Karpas-422 (cell line): ENCODE results near the gene MAD1L1. TPM values are rescaled to one million over a fixed set of nuclear protein-coding genes. Genes with fewer than 3 reads are reported as not detected.

ENCODE experiments used
- DNase-seq: peaks from one replicate; pipeline ENCODE4 v3.0.0-alpha.2; 2015
- H2AFZ ChIP-seq: fragments of 200-600 bp; sonication (generic); 2 replicates; pipeline ENCODE4 v1.6.1; 2014; ENCODE audit warnings: antibody characterized with exemption, low read length, mixed read lengths
- H3K27ac ChIP-seq: fragments of 200-600 bp; sonication (generic); 2 replicates; pipeline ENCODE4 v1.5.1; 2014; ENCODE audit warnings: mild to moderate bottlenecking, low read length, moderate library complexity
- H3K27me3 ChIP-seq: fragments of 200-600 bp; sonication (generic); 2 replicates; pipeline ENCODE4 v1.6.1; 2014; ENCODE audit warnings: low read length, mixed read lengths
- H3K36me3 ChIP-seq: fragments of 200-600 bp; sonication (generic); 2 replicates; pipeline ENCODE4 v1.6.1; 2014; ENCODE audit warnings: low read length, mixed read lengths; ENCODE audit not compliant: insufficient read depth
- H3K4me1 ChIP-seq: fragments of 200-600 bp; sonication (generic); 2 replicates; pipeline ENCODE4 v1.6.1; 2014; ENCODE audit warnings: mild to moderate bottlenecking, low read length, mixed read lengths
- H3K4me2 ChIP-seq: fragments of 200-600 bp; sonication (generic); 2 replicates; pipeline ENCODE4 v1.6.1; 2014; ENCODE audit warnings: low read length, low read depth, mild to moderate bottlenecking; ENCODE audit not compliant: poor library complexity, severe bottlenecking
- H3K4me3 ChIP-seq: fragments of 200-600 bp; sonication (generic); 2 replicates; pipeline ENCODE4 v1.5.1; 2014; ENCODE audit warnings: mild to moderate bottlenecking, antibody characterized with exemption, low read length, mixed read lengths
- H3K79me2 ChIP-seq: fragments of 200-600 bp; sonication (generic); 2 replicates; pipeline ENCODE4 v1.6.1; 2014; ENCODE audit warnings: mild to moderate bottlenecking, low read length, mixed read lengths
- H3K9ac ChIP-seq: fragments of 200-600 bp; sonication (generic); 2 replicates; pipeline ENCODE4 v1.6.0; 2014; ENCODE audit warnings: low read length
- H3K9me2 ChIP-seq: fragments of 200-600 bp; sonication (generic), shearing (Covaris generic); replicated peaks from 2 replicates; pipeline ENCODE4 v1.6.0; 2014; ENCODE audit warnings: mild to moderate bottlenecking, low read length, moderate library complexity; ENCODE audit not compliant: insufficient read depth
- H3K9me3 ChIP-seq: fragments of 300-700, 200-600 bp; sonication (generic); 2 replicates; pipeline ENCODE4 v1.6.1; 2014; ENCODE audit warnings: low read length, mixed read lengths
- H4K20me1 ChIP-seq: fragments of 200-600 bp; sonication (generic); 2 replicates; pipeline ENCODE4 v1.6.1; 2014; ENCODE audit warnings: mild to moderate bottlenecking, antibody characterized with exemption, low read length, low read depth; ENCODE audit not compliant: insufficient read depth
- total RNA-seq: library from RNA; depleted of rRNA; stranded (reverse); fragments of >200 nt; shearing (Covaris generic); gene quantifications from 2 replicates; pipeline ENCODE4 v1.2.3, GENCODE V29; 2014; ENCODE audit warnings: low replicate concordance

The MAD1L1 gene
- total RNA-seq, 1 experiment from 2014 or later: 38.6 TPM

DNA sequence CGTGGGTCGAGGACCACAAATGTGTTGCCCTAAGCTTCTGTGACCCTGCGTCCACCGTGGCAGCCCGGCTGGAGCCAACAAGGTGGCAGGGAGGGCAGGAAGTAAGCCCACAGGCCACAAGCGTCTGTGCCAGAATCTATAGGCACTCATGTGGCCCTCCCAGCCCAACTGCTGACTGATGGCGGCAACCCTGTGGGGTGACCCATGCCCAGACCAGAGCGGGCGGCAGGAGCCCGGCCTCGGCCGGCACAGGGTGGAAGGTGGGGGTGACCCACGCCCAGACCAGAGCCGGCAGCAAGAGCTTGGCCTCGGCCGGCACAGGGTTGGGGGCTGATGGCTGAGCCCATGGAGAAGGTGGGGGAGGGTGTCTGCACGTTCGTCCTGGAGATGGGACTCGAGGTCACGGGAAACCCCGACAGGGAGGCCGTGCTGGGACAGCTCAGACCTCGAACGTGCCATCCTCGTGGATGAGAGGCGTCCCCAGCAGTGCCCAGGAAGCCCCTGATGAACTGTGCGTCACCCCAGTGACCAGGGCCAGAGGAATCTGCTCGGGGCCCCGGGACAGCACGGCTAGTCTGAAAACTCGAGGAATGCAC is 381.7 kb downstream of the MAD1L1 start:
- H3K4me1 ChIP-seq: no peaks in the 10 kb centered on the region
- no peak overlapping the region for H2AFZ ChIP-seq
- no peak overlapping the region for H3K4me3 ChIP-seq
- no peak for DNase-seq
- H3K27me3 ChIP-seq: no peaks in the 10 kb centered on the region
- no peaks in the 10 kb centered on the region for H3K79me2 ChIP-seq
- no peaks in the 10 kb centered on the region for H3K36me3 ChIP-seq
- no peak overlapping the region for H3K9ac ChIP-seq
- H4K20me1 ChIP-seq: no peaks in the 10 kb centered on the region
- H3K9me2 ChIP-seq: no peaks in the 10 kb centered on the region
- no peak overlapping the region for H3K27ac ChIP-seq
- no peak overlapping the region for H3K4me2 ChIP-seq
- H3K9me3 ChIP-seq: no peaks in the 10 kb centered on the region

- H3K4me3 ChIP-seq: no peak overlapping the region
- H3K79me2 ChIP-seq: no peaks in the 10 kb centered on the region
- no peak overlapping the region for H3K9ac ChIP-seq
- H3K9me3 ChIP-seq: no peaks in the 10 kb centered on the region
- H3K4me2 ChIP-seq: no peak overlapping the region
- DNase-seq: no peak
- no peaks in the 10 kb centered on the region for H3K9me2 ChIP-seq
- H3K4me1 ChIP-seq: no peaks in the 10 kb centered on the region
- no peak overlapping the region for H3K27ac ChIP-seq
- no peaks in the 10 kb centered on the region for H3K36me3 ChIP-seq
- H4K20me1 ChIP-seq: no peaks in the 10 kb centered on the region
- no peak overlapping the region for H2AFZ ChIP-seq
- no peaks in the 10 kb centered on the region for H3K27me3 ChIP-seq
Measured at GRCh38 chr7:1850111-1850975, 382.4 kb downstream of the MAD1L1 start.

- no peak for DNase-seq
- H3K9ac ChIP-seq: no peak overlapping the region
Measured at GRCh38 chr7:1849351-1850041, 383.2 kb downstream of the MAD1L1 start.

GRCh38 chr7:1848911-1849311 is 383.8 kb downstream of the MAD1L1 start:
- H3K27me3 ChIP-seq: no peaks in the 10 kb centered on the region
- no peaks in the 10 kb centered on the region for H3K79me2 ChIP-seq
- no peaks in the 10 kb centered on the region for H3K9me2 ChIP-seq
- H3K27ac ChIP-seq: no peak overlapping the region
- H3K4me3 ChIP-seq: no peak overlapping the region
- no peak overlapping the region for H2AFZ ChIP-seq
- H3K36me3 ChIP-seq: no peaks in the 10 kb centered on the region
- no peaks in the 10 kb centered on the region for H3K9me3 ChIP-seq
- no peak for DNase-seq
- no peaks in the 10 kb centered on the region for H4K20me1 ChIP-seq
- no peak overlapping the region for H3K4me2 ChIP-seq
- H3K9ac ChIP-seq: no peak overlapping the region
- no peaks in the 10 kb centered on the region for H3K4me1 ChIP-seq

More at GRCh38 chr7:1849351-1850041, 383.2 kb downstream of the MAD1L1 start:
- H3K4me3 ChIP-seq: no peak overlapping the region
- no peaks in the 10 kb centered on the region for H3K79me2 ChIP-seq
- no peaks in the 10 kb centered on the region for H3K27me3 ChIP-seq
- no peak overlapping the region for H3K27ac ChIP-seq
- H4K20me1 ChIP-seq: no peaks in the 10 kb centered on the region
- H3K4me2 ChIP-seq: no peak overlapping the region
- no peak overlapping the region for H2AFZ ChIP-seq
- H3K9me2 ChIP-seq: no peaks in the 10 kb centered on the region
- H3K36me3 ChIP-seq: no peaks in the 10 kb centered on the region
- no peaks in the 10 kb centered on the region for H3K9me3 ChIP-seq
- no peaks in the 10 kb centered on the region for H3K4me1 ChIP-seq

DNA sequence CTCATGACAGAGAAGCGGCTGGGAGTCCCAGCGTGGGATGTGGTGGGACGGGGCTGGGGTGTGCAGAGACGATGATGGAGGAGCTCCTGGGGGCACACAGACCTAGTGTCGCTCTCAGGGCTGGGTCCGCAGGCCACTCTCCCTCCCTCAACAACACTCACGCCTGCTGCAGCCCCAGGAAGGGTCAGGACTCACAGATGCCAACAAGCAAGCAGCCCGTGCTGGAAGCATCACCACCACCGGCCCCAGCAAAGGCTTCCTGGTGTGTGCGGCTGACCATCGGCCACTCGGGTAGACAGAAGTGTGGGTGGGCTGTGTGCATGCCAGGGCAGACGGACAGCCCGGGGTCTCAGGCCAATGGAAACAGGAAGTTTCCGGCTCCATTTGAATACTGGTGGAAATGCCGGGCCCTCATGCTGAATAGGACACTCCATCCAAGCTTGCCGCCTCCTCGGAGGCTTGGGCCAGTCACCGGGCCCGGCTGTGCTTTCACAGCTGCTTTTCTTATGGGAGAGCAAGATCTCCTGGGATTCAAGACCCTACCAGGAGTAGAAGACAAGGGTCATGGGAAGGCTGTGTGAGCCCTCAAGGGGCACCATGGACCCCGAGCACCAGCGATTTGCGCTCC is 384.6 kb downstream of the MAD1L1 start:
- H3K4me3 ChIP-seq: no peak overlapping the region
- H3K9ac ChIP-seq: no peak overlapping the region
- H3K27ac ChIP-seq: no peak overlapping the region
- no peaks in the 10 kb centered on the region for H3K4me1 ChIP-seq
- H3K27me3 ChIP-seq: no peaks in the 10 kb centered on the region
- no peak overlapping the region for H3K4me2 ChIP-seq
- H2AFZ ChIP-seq: no peak overlapping the region
- no peaks in the 10 kb centered on the region for H3K9me3 ChIP-seq
- H3K36me3 ChIP-seq: no peaks in the 10 kb centered on the region
- no peaks in the 10 kb centered on the region for H3K9me2 ChIP-seq
- no peaks in the 10 kb centered on the region for H3K79me2 ChIP-seq
- DNase-seq: no peak
- H4K20me1 ChIP-seq: no peaks in the 10 kb centered on the region

DNA sequence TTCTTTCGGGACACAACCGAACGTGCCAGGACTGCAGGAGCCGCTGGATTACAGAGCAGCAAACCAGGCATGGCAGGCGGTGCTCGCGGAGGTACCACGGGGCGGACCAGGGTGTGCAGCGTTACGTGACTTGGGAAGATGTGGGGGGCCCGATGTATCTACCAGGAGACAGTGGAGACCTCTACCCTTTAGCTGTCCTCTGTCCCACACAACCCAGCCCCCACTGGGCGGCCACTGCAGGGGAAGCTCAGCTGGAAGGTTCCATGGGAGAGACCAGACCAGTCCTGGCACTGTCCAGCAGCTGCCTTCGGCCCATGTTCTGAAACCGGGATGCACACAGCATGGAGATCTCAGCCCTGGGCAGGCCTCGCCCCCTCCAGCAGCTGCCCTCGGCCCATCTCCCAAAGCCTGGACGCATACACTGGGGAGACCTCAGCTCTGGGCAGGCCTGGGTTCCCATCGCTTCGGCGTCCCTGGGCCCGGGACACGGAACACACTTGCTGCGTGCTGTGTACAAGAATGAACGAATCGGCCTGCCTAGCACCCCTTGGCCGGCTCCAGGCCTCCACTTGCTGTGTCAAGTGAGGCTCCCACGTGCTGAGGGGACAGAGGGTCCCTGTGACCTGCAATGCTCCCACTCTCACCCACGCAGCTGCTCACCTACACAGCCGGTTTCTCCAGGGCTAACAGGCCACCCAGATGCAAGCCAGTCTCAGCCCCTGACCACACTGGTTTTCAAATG is 385.3 kb downstream of the MAD1L1 start:
- H4K20me1 ChIP-seq: no peaks in the 10 kb centered on the region
- no peaks in the 10 kb centered on the region for H3K4me1 ChIP-seq
- H3K27me3 ChIP-seq: no peaks in the 10 kb centered on the region
- no peaks in the 10 kb centered on the region for H3K79me2 ChIP-seq
- no peak overlapping the region for H3K4me3 ChIP-seq
- H3K36me3 ChIP-seq: no peaks in the 10 kb centered on the region
- no peaks in the 10 kb centered on the region for H3K9me2 ChIP-seq
- no peak overlapping the region for H3K4me2 ChIP-seq
- no peak for DNase-seq
- no peak overlapping the region for H3K27ac ChIP-seq
- no peak overlapping the region for H3K9ac ChIP-seq
- H2AFZ ChIP-seq: no peak overlapping the region
- no peaks in the 10 kb centered on the region for H3K9me3 ChIP-seq

DNA sequence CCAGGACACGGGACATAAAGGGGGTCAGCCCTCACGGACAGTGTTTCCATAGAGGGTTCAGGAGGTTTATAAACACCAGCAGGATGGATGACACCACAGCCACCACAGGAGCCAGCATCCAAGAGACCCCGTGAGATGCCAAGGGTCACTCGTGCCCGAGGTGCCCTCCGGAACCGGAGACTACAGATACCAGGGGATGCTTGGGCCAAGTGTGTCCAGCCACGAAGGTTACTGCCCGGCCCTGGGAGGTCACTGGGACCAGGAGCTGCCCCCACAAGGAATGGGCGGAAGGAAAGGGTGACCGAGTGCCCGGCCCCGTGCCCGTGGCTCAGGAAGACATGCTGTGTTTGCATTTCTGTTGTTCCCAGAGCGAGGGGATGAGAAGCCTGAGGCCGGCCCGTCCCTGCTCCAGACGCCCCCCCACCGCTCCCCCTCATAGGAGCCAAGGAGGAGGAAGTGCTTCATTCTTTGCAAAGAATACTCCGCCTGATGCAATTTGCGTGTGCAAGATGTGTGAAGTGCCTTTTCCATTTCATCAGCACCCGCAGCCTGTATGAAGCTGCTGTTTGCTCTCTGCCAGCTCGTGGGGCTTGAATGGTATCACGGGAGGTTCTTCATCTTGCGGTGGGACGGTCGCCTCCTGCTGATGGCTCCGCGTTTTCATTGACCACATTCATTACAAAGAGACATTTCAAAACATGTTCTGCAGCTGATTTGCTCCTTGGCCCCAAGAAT is 386.2 kb downstream of the MAD1L1 start:
- no peaks in the 10 kb centered on the region for H3K79me2 ChIP-seq
- H3K4me3 ChIP-seq: no peak overlapping the region
- no peak for DNase-seq
- H2AFZ ChIP-seq: no peak overlapping the region
- no peaks in the 10 kb centered on the region for H3K36me3 ChIP-seq
- no peaks in the 10 kb centered on the region for H4K20me1 ChIP-seq
- no peaks in the 10 kb centered on the region for H3K27me3 ChIP-seq
- H3K9me3 ChIP-seq: no peaks in the 10 kb centered on the region
- no peak overlapping the region for H3K4me2 ChIP-seq
- no peak overlapping the region for H3K27ac ChIP-seq
- no peaks in the 10 kb centered on the region for H3K9me2 ChIP-seq
- no peak overlapping the region for H3K9ac ChIP-seq
- H3K4me1 ChIP-seq: no peaks in the 10 kb centered on the region
